Measurements from ENCODE around the gene FHL2.

- TF ChIP-seq, protein P1, sequence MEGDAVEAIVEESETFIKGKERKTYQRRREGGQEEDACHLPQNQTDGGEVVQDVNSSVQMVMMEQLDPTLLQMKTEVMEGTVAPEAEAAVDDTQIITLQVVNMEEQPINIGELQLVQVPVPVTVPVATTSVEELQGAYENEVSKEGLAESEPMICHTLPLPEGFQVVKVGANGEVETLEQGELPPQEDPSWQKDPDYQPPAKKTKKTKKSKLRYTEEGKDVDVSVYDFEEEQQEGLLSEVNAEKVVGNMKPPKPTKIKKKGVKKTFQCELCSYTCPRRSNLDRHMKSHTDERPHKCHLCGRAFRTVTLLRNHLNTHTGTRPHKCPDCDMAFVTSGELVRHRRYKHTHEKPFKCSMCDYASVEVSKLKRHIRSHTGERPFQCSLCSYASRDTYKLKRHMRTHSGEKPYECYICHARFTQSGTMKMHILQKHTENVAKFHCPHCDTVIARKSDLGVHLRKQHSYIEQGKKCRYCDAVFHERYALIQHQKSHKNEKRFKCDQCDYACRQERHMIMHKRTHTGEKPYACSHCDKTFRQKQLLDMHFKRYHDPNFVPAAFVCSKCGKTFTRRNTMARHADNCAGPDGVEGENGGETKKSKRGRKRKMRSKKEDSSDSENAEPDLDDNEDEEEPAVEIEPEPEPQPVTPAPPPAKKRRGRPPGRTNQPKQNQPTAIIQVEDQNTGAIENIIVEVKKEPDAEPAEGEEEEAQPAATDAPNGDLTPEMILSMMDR (IDR thresholded peaks at IDR 0.05), result no peak
- no peak for TF ChIP-seq EZH2 (IDR thresholded peaks at IDR 0.05; ENCODE audit: borderline replicate concordance, insufficient read depth, low read depth, low read length, poor library complexity, severe bottlenecking)
These were observed 47.1 kb upstream of the FHL2 start for GRCh38 chr2:105445976-105446375.

Measured in B cell (primary cell).